GM23338 (cell line): ENCODE results near the gene SH3RF3.

Experiments used
- CTCF ChIP-seq, 2 experiments: fragments of 200-600 bp in 1 of 2; sonication (generic) in 1 of 2; conservative IDR thresholded peaks; 2 replicates each; pipeline versions ENCODE4 v1.5.1 to v1.6.1; 2016 to 2017; ENCODE audit warnings: antibody characterized with exemption in 2 of 2, low read depth in 2 of 2, mild to moderate bottlenecking in 2 of 2, moderate library complexity in 1 of 2
- ZNF462 ChIP-seq: fragments of 250-450 bp; sonication (Bioruptor Pico); IDR thresholded peaks from 2 replicates; pipeline ENCODE4 v1.5.0; 2020; ENCODE audit warnings: mild to moderate bottlenecking, moderate library complexity

- no peak for TF ChIP-seq ZNF462 (CRISPR knock-in tag)
- TF ChIP-seq CTCF (conservative IDR thresholded peaks at IDR 0.05; ENCODE audit: low read depth in 2 of 2) = no peak
Observed at GRCh38 chr2:109259671-109260070, 130.7 kb downstream of the SH3RF3 start.
